Measurements from ENCODE around the gene ITGB3.
"Not testable (repeated sequence)": the region's sequence is repeated elsewhere in the genome, so short reads cannot be mapped to it uniquely, and the experiment has no call there.

Gene ITGB3

GRCh38 chr17:47244697-47245096 lies 8.9 kb upstream of the ITGB3 start:
- no peak for DNase-seq (ENCODE audit: low read depth)

DNA sequence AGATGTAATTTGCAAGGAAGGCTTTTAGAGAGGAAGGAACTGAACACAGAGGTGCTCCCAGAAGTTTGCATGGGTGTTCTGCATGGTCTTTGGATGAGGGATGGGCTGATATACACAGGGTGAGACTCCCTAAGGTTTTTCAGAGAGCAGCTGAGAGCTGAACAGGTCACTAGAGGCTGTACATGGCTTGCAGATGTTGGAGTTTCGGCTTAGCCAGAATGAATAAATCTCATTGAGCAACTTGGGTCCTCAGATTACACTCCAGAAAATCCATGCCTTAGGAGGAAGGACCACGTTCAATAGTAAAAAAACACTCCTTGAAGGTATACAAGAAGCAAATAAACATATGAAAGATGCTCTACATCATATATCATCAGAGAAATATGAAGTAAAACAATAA lies 7.5 kb upstream of the ITGB3 start:
- DNase-seq (ENCODE audit: low read depth): no peak

DNA sequence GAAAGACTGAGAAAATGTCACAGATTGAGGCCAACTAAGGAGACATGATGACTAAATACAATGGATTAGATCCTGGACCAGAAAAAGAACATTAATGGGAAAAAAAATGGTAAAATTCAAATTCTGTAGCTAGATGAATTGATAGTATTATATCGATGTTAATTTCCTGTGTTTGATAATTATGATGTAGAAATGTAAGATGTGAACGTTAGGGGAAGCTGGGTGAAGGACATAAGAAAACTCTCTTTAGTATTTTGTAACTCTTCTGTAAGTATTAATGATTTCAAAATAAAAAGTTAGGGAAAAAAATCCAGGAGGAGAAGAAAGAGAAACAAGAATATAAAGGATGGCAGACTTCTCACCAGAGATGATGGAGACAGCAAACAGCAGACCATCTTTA lies 2.8 kb upstream of the ITGB3 start:
- no peak for DNase-seq (ENCODE audit: low read depth)

GRCh38 chr17:47251421-47251940 lies 2.1 kb upstream of the ITGB3 start:
- no peak for DNase-seq (ENCODE audit: low read depth)

- DNase-seq (ENCODE audit: low read depth): no peak
These were observed 1.4 kb upstream of the ITGB3 start for GRCh38 chr17:47252209-47252608.

DNA sequence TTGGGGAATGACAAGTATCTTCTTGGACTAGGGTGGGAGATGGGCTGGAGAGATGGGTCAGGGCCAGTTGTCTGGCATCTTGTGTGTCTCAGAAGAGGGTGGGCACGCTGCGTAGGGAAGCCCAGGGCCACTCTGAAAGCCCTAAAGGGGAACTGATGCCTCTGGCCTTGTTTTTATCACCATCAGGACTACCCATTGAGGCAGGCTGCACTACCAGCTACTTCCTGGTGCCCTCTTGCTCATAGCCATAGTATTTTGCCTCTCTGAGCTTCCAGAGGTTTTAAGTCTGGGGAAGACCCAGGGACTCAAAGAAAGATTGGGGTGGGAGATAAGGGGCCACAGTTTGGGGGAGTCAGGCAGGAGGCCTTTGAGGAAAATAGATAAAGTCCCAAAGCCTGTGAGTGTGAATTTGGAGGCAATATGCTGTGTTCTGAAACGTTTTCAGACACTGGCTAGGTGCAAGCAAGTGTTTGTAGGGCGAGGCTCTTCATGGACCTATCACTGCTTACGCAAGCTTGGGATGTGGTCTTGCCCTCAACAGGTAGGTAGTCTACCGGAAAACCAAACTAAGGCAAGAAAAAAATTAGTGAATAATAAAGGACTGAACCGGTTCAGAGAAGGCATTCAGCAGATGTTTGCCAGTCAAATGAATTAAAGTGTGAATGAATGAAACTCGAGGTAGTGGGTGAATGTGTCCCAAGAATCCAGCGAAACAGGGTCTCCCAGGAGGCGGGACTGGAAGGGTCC lies 688 bp upstream of the ITGB3 start:
- no peak for DNase-seq (ENCODE audit: low read depth)

- no peak for DNase-seq (ENCODE audit: low read depth)
These were observed 846 bp downstream of the ITGB3 start for GRCh38 chr17:47254403-47254943.

- DNase-seq (ENCODE audit: low read depth): no peak
These were observed 4.2 kb downstream of the ITGB3 start for GRCh38 chr17:47257651-47258339.

DNA sequence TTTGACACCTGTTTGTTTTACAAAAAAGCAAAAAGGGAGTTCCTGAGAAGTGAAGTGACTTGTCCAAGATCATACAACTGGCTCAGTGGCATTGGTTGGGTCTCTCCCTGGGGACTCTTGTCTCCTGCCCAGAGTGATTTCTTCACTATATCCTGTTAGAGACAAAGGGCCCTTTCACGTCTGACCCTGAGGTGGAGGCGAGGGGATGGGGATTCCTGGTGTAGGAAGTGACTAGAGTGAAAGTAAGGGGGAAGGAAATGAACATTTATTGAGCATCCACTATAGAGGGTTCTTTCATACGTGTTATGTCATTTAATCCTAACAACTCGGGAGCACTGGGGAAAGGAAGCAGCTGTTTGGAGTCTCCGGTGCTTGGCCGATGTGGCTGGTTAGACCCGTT lies 9.0 kb downstream of the ITGB3 start:
- no peak for DNase-seq (ENCODE audit: low read depth)

DNA sequence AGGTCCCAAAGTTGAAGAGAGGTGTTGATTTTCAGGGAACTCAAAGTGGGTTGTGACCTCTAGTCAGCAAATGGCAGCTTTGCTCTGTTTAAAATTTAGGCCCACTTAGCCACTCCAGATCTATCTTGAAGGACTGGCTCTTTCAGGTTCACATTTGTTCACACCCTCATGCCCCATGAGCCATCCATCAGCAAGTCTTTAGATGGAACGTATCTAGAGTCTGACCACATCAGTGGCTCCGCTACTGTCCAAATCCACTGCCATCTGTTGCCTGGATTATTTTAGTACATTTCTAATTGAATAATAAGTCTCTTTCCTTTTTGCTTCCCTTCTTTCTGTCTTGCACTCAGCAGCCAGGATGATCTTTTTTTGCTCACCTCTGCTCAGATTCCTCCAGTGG lies 10.5 kb downstream of the ITGB3 start:
- DNase-seq (ENCODE audit: low read depth): no peak

- DNase-seq (ENCODE audit: low read depth): no peak
These were observed 12.4 kb downstream of the ITGB3 start for GRCh38 chr17:47265983-47266541.

DNA sequence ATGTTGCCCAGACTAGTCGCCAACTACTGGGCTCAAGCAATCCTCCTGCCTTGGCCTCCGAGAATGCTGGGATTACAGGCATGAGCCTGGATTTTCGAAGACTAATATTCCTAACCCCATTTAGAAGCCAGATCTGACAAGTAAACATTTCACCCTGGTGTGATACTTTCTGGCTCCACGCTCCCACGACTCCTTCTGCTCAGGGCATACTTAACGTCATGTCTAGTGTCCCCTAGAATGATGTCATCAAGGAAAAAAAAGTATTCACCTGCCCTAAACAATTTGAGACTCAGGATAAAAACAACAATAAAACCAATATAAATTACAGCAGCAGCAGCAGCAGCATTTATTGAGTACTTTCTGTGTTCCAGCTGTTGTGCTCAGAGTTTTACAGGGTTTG lies 13.2 kb downstream of the ITGB3 start:
- DNase-seq (ENCODE audit: low read depth): no peak

DNA sequence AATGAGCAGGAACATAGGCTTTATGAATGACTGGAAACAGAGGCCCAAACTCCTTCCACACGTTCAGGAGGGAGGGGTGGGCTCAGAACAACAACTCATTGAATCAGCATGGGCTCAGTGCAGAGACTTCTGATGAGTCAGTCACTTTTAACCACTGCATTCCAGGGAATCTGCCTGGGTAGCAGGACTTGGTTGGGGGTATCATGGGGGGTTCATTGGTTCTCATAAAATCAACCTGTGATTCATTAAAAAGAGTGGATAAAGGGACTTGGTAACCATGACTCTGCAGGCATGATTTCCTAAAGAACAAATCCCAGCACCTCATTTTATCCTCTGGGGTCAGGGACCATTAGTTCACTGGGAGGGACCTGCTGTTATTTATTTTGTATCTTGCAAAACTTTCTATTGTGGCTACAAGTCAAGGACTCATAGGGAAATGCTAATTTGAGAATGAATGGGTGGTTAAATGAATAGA lies 13.8 kb downstream of the ITGB3 start:
- DNase-seq (ENCODE audit: low read depth): no peak

GRCh38 chr17:47268964-47269363 lies 15.3 kb downstream of the ITGB3 start:
- DNase-seq (ENCODE audit: low read depth): not testable (repeated sequence)

DNA sequence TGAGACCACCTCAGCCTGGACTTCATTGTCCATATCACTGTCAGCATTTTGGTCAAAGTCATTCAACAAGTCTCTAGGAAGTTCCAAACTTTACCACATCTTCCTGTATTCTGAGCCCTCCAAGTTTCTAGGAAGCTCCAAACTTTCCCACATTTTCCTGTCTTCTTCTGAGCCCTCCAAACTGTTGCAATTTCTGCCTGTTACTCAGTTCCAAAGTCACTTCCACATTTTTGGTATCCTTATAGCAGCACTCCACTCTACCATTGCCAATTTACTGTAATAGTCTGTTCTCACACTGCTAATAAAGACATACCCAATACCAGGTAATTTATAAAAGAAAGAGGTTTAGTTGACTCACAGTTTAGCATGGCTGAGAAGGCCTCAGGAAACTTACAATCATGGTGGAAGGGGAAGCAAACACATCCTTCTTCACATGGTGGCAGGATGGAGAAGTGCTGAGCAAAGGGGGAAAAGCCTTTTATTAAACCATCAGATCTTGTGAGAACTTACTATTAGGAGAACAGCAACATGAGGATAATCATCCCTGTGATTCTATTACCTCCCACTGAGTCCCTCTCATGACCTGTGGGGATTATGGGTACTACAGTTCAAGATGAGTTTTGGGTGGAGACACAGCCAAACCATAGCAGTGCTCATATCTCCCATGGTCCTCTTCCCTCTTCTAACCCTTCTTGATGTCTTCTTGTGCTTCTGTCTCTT lies 16.1 kb downstream of the ITGB3 start:
- not testable (repeated sequence) for DNase-seq (ENCODE audit: low read depth)

DNA sequence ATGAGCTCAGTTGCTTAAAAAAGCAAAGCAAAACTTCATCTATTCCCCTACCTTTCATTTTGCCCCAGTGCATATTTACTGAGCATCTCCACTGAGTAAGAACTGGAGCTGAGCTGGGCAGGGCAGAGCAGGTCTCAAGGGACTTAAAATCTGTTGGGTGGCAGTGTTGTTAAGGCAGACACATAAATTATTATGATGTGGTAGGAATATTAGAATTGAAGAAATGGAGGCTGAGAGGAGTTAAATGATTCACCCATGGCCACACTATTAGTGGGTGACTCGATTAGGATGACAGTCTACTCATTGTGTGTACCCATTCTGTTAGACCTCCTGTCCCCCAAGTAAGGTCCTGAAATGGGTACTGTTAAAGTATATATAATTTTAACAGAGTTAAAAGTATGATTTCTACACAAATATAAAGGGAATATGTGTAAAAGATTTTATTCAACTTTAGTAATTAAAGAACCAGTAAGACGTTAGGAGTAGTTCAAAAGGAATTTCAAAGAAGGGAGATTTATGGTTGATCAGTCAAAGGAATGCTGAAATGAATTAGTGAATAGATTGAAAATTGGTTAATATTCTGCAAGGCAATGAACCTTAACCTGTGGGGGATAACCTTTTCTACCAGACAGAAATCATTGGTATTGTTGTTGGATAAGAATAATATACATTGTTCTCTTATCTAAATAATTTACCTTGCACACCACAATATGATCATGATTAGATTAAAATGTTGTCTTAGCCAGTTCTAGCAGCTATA lies 17.5 kb downstream of the ITGB3 start:
- no peak for DNase-seq (ENCODE audit: low read depth)

GRCh38 chr17:47272491-47272890 lies 18.9 kb downstream of the ITGB3 start:
- DNase-seq (ENCODE audit: low read depth): no peak

- no peak for DNase-seq (ENCODE audit: low read depth)
These were observed 19.6 kb downstream of the ITGB3 start for GRCh38 chr17:47273245-47273644.

- DNase-seq (ENCODE audit: low read depth): no peak
These were observed 20.9 kb downstream of the ITGB3 start for GRCh38 chr17:47274319-47275069.

GRCh38 chr17:47275245-47275984 lies 21.8 kb downstream of the ITGB3 start:
- no peak for DNase-seq (ENCODE audit: low read depth)

All from stimulated activated CD8-positive, alpha-beta memory T cell treated with anti-CD3 and anti-CD28 coated beads, Interleukin-12 subunit alpha, Interleukin-12 subunit beta, amount 100 ng/mL, for 4 hours (primary cell).